NCI-H82 treated with DMSO at 0.1 percent for 48 hours (cell line): Measurements from ENCODE around the gene KIAA0232.
"Not testable (repeated sequence)": the region's sequence is repeated elsewhere in the genome, so short reads cannot be mapped to it uniquely, and the experiment has no call there.

Source experiments
- DNase-seq: peaks from one replicate; lab custom pipeline; 2025; ENCODE audit not compliant: unreplicated experiment; lab: John Stamatoyannopoulos, UW

KIAA0232 gene

DNA sequence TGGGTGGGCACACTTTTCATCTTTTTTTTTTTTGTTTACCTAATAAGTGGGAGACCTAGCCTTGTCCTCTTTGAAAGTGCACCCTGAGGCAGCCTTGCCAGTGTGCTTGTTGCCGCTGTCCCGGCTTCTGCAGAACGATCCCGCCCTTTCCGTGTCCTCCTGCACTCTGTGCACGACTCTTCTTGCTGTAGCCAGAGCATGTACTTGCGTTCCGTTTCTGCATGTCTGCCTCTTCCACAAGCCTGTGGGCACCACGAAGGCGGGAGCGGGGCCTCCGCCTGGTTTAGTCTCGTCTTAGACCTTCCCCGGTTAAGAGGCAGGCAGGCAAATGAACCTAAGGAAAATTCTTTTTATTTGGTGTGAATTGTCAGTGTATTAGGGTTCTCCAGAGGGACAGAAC is 94.5 kb downstream of the KIAA0232 start:
- no peak for DNase-seq

DNA sequence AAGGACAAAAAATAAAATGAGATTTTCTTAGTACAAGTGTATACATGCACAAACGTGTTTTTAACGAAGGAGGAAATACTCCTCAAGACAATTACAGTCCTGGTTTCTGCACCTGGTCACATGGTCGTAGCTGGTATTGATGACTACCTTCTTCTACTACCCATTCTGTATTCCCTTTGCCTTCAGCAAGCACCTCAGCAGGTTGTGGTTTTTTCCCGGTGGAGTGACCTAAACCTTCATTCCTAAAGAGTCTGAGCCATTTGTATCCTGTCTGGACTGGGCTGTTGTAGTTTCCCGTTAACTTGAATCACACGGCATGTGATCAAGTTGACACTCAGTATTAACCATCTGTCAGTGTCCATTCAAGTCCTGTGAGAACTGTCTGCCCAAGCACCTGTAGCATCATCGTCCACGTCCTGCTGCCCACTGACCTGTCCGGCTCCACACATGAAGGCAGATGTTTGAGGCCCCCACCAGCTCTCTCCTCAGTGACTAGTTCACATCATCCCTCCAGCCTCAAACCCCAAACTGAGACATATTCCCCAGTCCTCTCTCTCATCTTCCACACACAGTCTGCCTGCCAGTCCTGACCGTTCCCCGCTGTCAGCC is 96.0 kb downstream of the KIAA0232 start:
- DNase-seq: no peak

DNA sequence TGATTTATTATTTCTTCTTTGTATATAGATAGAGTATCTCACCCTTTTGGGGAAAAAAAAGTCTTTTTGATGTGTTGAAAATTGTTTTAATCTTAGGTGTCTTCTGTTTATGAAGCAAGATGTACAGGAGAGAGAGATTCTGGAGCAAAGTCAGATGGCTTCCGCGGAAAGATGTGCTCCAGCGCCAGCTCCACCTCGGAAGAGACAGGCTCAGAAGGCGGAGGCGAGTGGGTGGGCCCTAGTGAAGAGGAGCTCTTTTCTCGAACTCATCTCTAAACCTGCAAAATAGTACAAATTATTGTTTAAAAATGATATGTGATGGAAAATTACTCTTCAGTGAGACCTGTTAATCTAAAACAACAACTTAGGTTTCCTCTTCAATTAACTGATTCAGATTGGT is 98.2 kb downstream of the KIAA0232 start:
- no peak for DNase-seq

DNA sequence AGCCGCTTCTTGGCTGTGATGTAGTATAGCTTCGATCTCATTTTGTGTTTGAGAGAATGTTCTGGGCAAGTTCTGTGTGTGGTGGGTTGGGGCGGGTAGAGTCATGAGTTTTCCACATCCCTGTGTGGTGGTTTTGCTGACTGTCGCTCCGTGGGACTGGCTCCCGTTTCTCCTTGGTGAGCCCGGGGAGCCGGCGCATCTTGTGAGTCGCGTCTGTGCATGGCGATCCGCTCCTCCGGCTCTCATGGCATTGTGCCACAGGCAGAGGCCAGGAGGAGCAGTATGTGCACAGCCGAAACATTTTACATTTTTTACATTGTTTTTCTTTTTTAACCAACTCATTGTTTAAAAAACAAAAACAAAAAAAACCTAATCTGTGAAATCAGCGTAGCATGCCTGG is 99.4 kb downstream of the KIAA0232 start:
- no peak for DNase-seq

DNA sequence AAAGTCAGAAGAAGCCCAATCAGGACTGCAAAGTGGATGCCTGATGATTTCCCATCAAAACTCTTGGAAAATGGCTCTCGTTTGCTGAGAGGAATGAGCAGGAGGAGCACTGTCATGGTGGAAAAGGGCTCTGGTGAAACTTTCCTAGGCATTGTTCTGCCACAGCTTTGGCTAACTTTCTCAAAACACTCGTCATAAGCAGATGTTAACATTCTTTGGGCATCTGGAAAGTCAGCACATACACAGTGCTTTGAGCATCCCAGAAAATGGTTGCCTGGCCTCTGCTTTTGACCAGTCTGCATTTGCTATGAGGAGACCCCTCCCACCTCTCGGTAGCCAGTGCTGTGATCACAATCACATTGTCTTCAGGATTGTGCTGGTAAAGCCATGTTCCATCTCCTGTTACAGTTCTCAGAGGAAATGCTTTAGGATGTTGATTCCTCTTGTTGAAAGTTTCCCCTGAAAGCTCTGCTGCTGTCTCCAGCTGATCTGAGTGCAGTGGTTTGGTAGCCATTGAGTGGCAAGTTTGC is 101.9 kb downstream of the KIAA0232 start:
- no peak for DNase-seq

DNA sequence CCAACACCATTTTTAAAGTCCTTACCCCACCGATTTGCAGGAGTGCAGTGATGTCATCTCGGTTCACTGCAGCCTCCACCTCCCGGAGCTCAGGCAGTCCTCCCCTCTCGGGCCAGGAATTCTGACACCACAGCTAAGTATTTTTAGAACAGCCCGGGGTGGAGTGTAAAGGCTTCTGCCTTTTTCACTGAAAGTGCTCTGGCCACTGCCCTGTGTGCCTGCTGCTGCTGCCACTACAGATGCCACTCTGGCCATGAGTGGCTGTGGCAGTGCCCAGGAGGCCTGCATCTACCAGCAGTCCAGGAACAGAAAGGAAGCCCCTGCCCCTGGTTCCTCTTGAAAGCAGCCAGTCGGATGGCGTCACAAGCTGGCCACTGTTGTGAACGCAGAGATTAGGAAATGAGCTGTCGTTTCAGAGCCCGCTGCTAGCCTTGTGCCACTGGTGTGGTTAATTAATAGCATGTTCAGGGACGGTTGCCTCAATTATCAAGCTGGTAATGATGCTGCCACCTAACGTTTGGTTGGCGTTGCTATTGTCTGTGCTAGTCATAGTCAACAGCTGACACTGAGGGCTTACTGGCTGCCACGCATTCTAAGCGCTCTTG is 103.5 kb downstream of the KIAA0232 start:
- peak; percentile 39 for DNase-seq

DNA sequence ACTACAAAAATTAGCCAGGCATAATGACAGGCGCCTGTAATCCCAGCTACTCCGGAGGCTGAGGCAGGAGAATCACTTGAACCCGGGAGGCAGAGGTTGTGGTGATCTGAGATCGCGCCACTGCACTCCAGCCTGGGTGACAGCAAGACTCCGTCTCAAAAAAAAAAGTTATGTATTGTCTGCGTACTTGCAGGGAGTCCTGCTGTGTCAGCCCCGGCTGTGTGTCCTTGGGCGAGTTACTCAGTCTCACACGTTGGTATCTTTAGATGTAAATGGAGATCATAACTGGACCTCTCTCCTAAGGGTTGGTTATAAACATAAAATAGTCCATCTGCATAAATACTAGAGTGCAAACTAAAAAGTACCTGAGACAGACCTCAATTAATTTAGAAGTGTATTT is 104.4 kb downstream of the KIAA0232 start:
- DNase-seq: no peak

DNA sequence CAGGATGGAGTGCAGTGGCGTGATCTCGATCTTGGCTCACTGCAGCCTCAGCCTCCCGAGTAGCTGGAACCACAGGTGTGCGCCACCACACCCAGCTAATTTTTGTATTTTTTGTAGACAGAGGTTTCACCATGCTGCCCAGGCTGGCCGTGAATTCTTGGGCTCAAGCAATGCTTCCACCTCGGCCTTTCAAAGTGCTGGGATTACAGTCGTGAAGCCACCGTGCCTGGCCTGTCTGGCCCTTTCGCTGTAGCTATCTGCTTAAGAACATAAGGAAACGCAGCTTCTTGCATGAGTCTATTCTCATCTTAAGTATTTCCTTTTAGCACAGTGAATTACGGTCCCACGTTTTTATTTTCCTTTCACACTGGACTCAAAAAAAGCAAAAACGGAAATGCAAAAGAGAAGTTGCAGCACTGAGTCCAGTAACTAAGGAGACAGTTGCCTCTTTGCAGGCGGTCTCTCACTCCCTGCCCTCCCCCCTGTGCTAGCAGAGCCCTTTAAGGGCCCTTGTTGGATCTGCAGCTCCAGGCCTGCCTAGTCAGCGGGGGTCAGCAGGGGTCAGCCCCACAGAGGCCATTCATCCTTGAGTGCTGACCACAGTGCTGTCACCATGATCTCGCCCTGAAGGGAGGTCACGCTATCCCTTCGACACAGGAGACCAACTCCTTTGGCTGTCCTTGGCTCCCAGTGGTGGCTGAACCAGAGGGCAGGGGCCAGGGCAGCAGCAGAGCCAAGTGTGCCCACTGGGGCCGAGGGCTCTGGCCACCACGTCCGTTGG is 105.3 kb downstream of the KIAA0232 start:
- no peak for DNase-seq

DNA sequence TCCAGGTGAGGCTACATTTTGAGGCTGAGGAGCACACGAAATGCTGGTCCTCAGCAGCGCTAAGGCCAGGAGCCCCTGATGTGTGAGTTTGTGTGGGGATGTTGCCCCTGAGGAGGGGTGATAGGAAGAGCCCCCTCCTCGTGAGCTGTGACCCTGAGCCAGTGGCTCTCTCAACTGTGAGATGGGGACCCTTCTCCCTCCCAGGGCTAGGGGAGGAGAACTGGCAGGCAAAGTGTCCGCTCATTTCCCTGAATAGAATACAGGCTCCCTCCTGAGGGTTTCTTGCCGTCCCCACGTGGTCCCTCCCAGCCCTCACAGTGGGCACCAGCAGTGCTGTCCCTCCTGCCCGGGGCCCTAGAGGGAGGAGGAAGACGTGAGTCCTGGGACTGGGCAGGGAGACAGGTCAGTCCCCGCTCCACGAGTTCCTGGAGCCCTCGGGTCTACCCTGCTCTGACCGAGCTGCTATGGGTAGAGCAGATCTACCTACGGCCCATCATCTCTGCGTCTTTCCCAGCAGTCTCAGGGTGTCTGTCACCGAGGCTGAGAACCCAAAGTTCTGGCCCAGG is 106.1 kb downstream of the KIAA0232 start:
- no peak for DNase-seq

DNA sequence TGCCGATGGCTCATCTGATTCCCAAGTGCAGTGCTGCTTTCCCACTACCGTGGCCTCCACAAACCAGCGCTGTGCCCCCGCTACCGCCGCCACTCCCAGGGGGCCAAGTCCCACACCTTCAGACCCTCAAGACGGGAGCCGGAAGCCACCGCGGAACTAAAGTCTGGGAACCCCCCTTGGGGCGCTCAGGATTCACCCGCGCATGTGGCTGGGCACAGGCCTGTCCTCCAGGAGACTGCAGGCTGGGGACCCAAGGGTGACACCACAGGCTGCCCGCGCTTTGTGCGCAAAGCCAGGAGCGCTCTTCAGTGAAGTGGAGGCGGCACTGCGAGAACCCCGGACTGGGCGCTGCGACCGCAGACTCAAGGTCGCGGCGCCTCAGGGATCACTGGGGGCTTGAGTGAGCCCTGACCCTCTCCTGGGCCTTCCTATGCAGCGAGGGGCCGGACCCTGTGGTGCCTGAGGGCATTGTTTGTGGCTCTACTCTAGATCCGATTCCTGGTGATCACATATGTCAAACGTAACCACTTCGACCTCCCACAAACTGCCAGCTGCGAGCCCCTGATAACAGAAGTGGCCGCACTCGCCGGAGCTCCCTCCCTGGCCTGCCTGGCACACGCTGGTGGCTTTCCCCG is 106.7 kb downstream of the KIAA0232 start:
- no peak for DNase-seq

DNA sequence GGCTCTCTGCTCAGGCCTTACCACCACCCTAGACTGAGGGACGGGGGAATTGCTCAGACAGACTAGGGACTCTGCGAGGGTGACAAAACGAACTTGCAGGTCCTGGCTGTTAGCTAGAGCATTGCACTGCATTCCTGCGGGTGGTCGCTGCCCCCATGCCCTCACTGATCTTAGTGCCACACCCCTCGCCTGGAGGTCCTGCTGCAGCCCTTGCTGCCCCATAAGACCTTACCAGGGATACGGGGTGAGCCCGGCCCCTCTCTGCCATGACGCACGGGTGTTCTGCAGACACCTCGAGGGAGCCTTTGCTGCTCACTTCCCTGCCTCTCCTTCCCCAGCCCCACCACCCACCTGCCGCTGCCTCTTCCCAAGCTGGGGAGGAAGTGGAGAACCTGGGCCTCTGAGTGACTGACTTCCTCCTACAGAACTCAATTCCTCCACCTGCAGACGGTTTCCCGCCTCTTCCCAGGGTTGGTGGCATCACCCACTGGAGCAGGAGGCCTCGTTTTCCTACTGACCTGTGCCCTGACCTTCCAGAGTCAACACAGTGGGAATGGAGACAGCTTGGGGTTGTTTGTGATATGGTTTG is 107.3 kb downstream of the KIAA0232 start:
- no peak for DNase-seq

DNA sequence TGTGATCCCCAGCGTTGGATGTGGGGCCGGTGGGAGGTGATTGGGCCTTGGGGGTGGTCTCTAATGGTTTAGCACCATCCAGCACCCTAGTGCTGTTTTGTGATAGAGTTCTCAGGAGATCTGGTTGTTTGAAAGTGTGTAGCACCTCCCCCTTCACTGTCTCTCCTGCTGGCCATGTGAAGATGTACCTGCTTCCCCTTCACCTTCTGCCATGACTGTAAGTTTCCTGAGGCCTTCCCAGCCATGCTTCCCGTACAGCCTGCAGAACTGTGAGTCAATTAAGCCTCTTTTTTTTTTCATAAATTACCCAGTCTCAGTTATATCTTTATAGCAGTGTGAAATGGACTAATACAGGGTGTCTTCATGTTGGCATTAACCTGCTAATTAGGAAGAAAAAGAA is 107.8 kb downstream of the KIAA0232 start:
- DNase-seq: no peak

DNA sequence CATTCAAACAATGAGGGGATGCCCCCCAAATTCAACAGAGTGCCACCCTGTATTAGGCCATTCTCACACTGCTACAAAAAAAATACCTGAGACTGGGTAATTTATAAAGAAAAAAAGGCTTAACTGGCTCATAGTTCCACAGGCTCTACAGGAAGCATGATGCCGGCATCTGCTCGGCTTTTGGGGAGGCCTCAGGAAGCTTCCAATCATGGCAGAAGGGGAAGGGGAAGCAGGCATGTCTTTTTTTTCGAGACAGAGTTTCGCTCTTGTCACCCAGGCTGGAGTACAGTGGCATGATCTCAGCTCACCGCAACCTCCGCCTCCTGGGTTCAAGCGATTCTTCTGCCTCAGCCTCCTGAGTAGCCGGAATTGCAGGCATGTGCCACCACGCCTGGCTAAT is 108.4 kb downstream of the KIAA0232 start:
- not testable (repeated sequence) for DNase-seq

DNA sequence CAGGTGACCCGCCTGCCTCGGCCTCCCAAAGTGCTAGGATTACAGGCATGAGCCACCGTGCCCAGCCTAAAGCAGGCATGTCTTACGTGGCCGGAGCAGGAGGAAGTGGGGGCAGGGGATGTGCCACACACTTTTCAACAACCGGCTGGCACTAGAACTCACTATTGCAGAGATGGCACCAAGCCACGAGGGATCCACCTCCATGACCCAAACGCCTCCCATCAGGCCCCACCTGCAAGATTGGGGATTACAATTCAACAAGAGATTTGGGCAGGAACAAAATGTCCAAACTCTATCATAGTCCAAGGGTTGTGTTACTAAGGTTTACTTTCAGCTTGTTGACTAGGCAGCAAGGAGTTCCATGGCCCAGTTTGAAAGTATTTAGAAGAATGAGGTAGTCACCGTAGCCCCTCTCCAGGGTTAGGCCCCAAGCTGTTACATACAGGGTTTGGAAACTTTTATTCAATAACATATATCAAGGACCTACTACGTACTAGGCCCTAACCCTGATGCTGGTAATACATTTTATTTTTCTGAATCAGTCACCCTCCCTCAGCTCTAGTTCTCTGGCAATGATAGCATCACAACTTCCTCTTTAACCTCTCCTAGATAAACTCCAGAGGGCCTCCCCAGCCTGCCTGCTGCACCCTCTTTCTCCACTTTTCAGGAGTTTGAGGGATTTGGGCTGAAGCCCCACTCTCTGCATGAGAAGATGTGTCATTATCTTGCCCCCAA is 109.1 kb downstream of the KIAA0232 start:
- no peak for DNase-seq

DNA sequence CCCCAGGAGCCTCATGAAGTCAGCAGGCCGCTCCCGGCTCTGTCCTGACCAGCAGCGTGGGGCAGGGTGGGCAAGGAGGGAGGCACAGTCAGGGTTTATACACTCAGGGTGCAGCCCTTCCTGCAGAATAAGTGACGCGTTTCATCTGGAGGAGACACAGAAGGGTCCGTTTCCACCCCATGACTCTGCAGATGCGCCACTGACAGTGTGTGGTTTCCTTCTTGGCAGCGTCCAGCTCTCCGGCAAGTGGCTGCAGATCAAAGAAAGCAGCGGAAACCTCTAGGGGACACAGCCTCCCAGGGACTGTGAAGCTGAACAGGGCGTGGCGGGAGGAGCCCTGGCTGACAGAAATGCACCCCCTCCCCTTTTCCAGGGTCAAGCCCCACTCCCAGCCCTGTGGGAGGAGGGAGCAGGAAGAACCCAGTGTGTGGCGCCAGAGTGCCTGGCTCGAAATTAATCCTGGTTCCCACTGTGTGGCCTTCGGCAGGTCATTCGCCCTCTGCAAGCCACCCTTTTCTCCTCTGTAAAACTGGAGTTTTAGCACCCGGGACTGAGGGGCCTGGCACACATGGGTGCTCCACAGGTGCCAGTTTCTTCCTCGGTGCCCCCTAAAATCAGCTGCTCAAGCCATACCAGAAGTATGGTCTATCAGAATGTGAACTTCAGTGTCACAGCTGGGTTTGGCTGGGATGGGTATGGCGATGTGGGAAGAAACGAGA is 109.8 kb downstream of the KIAA0232 start:
- DNase-seq: no peak

DNA sequence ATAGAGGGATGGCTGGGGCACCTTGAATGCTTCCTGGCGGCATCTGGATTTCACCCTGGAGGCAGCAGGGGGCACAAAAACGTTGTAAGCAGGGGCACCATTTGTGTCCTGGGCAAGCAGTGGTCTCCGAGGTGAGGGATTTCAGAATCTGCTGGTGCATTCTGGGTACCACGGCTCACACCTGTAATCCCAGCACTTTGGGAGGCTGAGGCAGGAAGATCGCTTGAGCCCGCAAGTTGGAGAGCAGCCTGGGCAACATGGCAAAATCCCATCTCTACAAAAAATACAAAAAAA is 110.3 kb downstream of the KIAA0232 start:
- no peak for DNase-seq

DNA sequence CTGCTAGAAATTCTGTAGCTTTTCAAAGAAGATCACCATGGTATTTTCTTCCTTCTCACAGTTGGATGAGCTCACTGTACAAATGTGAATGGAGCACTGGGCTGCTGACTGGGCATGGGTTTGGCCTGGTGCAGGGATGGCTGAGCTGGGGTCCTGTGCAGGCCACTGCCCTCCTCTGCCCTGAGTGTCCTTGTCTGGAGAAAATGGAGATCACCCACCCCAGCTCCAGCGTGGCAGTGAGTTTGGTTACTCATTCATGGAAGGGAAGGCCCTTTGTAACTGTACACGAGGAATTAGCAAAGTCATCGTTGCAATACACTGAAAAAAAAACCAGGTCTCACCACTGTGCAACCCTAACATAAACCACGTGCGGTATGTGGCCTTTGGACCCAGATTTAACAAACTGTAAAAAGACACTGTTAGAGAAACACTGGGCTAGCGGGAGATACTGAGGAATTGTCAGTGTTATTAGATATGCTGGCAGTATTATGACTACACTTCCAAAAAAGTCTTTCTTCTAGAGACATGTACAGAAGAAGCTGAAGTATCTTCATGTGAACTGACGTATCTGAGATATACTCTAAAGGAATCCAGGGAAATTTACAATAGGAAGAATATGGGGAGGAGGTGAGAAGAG is 111.0 kb downstream of the KIAA0232 start:
- DNase-seq: no peak

DNA sequence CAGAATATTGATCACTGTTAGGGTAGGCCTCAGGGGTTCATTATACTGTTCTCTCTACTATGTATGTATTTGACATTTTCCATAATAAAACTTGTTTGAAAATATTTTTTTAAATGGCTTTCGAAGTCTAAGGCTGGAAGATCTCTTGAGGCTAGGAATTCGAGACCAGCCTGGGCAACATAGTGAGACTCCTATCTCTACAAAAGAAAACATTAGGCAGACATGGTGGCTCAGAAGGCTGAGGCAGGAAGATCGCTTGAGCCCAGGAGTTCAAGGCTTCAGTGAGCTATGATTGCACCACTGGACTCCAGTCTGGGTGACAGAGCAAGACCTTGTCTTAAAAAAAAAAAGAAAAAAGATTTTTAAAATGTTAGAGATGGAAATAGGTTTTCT is 111.6 kb downstream of the KIAA0232 start:
- no peak for DNase-seq
